Parathyroid adenoma (tissue), 2 donors: ENCODE results near the gene CEP55.

Experiments
- H2AFZ ChIP-seq: fragments of 300-600 bp; sonication (generic); one replicate; pipeline ENCODE4 v1.7.0; 2017; ENCODE audit warnings: antibody characterized with exemption, mild to moderate bottlenecking
- H3K27ac ChIP-seq: fragments of 300-600 bp; sonication (generic); one replicate; pipeline ENCODE4 v1.7.0; 2017
- H3K27me3 ChIP-seq: fragments of 300-600 bp; sonication (generic); one replicate; pipeline ENCODE4 v1.7.0; 2017; ENCODE audit warnings: low read length; ENCODE audit not compliant: control insufficient read depth, insufficient read depth
- H3K36me3 ChIP-seq: fragments of 300-600 bp; sonication (generic); one replicate; pipeline ENCODE4 v1.7.0; 2017; ENCODE audit warnings: low read length; ENCODE audit not compliant: control insufficient read depth, insufficient read depth
- H3K4me1 ChIP-seq: fragments of 300-600 bp; sonication (generic); one replicate; pipeline ENCODE4 v1.7.0; 2017; ENCODE audit warnings: control low read depth
- H3K4me2 ChIP-seq: fragments of 300-600 bp; sonication (generic); one replicate; pipeline ENCODE4 v1.7.0; 2017; ENCODE audit warnings: low read length
- H3K4me3 ChIP-seq: fragments of 300-600 bp; sonication (generic); one replicate; pipeline ENCODE4 v1.7.0; 2017; ENCODE audit warnings: low read depth, low read length
- H3K79me2 ChIP-seq: fragments of 300-600 bp; sonication (generic); one replicate; pipeline ENCODE4 v1.7.0; 2017; ENCODE audit warnings: control low read depth
- H3K9ac ChIP-seq: fragments of 300-600 bp; sonication (generic); one replicate; pipeline ENCODE4 v1.7.0; 2017; ENCODE audit warnings: mild to moderate bottlenecking
- H3K9me3 ChIP-seq: fragments of 300-600 bp; sonication (generic); one replicate; pipeline ENCODE4 v1.7.0; 2017; ENCODE audit warnings: low read length; ENCODE audit not compliant: control insufficient read depth
- CTCF ChIP-seq: fragments of 300-600 bp; sonication (generic); IDR thresholded peaks from one replicate; pipeline ENCODE4 v1.7.0; 2017; ENCODE audit warnings: antibody characterized with exemption, mild to moderate bottlenecking
- donor health status: primary hyperparathyroidism.

The CEP55 gene

GRCh38 chr10:93568105-93568390, 71.6 kb downstream of the CEP55 start:
- Histone ChIP-seq H3K27me3 (no peaks in the 10 kb centered on the region), H3K36me3 (no peaks in the 10 kb centered on the region), H3K9ac (no peak overlapping the region), H2AFZ (no peak overlapping the region), H3K79me2 (no peaks in the 10 kb centered on the region), H3K4me1 (no peaks in the 10 kb centered on the region), H3K4me2 (peak overlapping the region; percentile 22), H3K4me3 (no peak overlapping the region), H3K9me3 (no peaks in the 10 kb centered on the region), H3K27ac (no peak overlapping the region)
- no peak for TF ChIP-seq CTCF

- TF ChIP-seq CTCF, result no peak
- Histone ChIP-seq H3K27ac (no peak overlapping the region), H3K4me1 (no peaks in the 10 kb centered on the region), H3K4me2 (no peak overlapping the region), H3K36me3 (no peaks in the 10 kb centered on the region), H3K79me2 (no peaks in the 10 kb centered on the region), H2AFZ (no peak overlapping the region), H3K27me3 (no peaks in the 10 kb centered on the region), H3K9me3 (no peaks in the 10 kb centered on the region), H3K4me3 (no peak overlapping the region), H3K9ac (no peak overlapping the region)
Observed at GRCh38 chr10:93570383-93570782, 74.0 kb downstream of the CEP55 start.

GRCh38 chr10:93572606-93573005, 76.2 kb downstream of the CEP55 start:
- H2AFZ ChIP-seq, result no peak overlapping the region
- H3K4me1 ChIP-seq, result no peaks in the 10 kb centered on the region
- H3K27me3 ChIP-seq, result no peaks in the 10 kb centered on the region
- H3K4me3 ChIP-seq, result no peak overlapping the region
- no peaks in the 10 kb centered on the region for H3K9me3 ChIP-seq
- H3K79me2 ChIP-seq, result no peaks in the 10 kb centered on the region
- no peak overlapping the region for H3K4me2 ChIP-seq
- H3K27ac ChIP-seq, result no peak overlapping the region
- no peak overlapping the region for H3K9ac ChIP-seq
- no peaks in the 10 kb centered on the region for H3K36me3 ChIP-seq
- TF ChIP-seq CTCF, result no peak

- Histone ChIP-seq H3K9me3 (no peaks in the 10 kb centered on the region), H2AFZ (no peak overlapping the region), H3K27ac (no peak overlapping the region), H3K27me3 (no peaks in the 10 kb centered on the region), H3K79me2 (no peaks in the 10 kb centered on the region), H3K4me2 (no peak overlapping the region), H3K9ac (no peak overlapping the region), H3K36me3 (no peaks in the 10 kb centered on the region), H3K4me1 (no peaks in the 10 kb centered on the region), H3K4me3 (no peak overlapping the region)
- no peak for TF ChIP-seq CTCF
Observed at GRCh38 chr10:93573051-93573909, 76.9 kb downstream of the CEP55 start.

- H3K9ac ChIP-seq, result no peak overlapping the region
- no peak overlapping the region for H2AFZ ChIP-seq
- no peaks in the 10 kb centered on the region for H3K9me3 ChIP-seq
- no peaks in the 10 kb centered on the region for H3K27me3 ChIP-seq
- H3K4me2 ChIP-seq, result no peak overlapping the region
- no peak overlapping the region for H3K27ac ChIP-seq
- H3K4me3 ChIP-seq, result no peak overlapping the region
- no peaks in the 10 kb centered on the region for H3K4me1 ChIP-seq
- no peak for TF ChIP-seq CTCF
- no peaks in the 10 kb centered on the region for H3K36me3 ChIP-seq
- no peaks in the 10 kb centered on the region for H3K79me2 ChIP-seq
Observed at GRCh38 chr10:93573924-93574323, 77.5 kb downstream of the CEP55 start.
